ENCODE measurements around the gene CHPT1.

The CHPT1 gene

GRCh38 chr12:101686176-101686575 lies 11.3 kb upstream of the CHPT1 start:
- DNase-seq = no peak

GRCh38 chr12:101690544-101691098 lies 6.8 kb upstream of the CHPT1 start:
- no peak for DNase-seq

GRCh38 chr12:101691503-101692096 lies 5.8 kb upstream of the CHPT1 start:
- no peak for DNase-seq

- DNase-seq = no peak
Observed at GRCh38 chr12:101694297-101694848, 3.1 kb upstream of the CHPT1 start.

- DNase-seq = no peak
Observed at GRCh38 chr12:101694986-101695385, 2.5 kb upstream of the CHPT1 start.

GRCh38 chr12:101695706-101696105 lies 1.7 kb upstream of the CHPT1 start:
- DNase-seq = no peak

- DNase-seq = no peak
Observed at GRCh38 chr12:101696251-101697196, 916 bp upstream of the CHPT1 start.

- peak; percentile 63 for DNase-seq
Observed at GRCh38 chr12:101697930-101698799, 725 bp downstream of the CHPT1 start.

GRCh38 chr12:101698800-101699347 lies 1.4 kb downstream of the CHPT1 start:
- DNase-seq = no peak

- DNase-seq = no peak
Observed at GRCh38 chr12:101700299-101700820, 2.9 kb downstream of the CHPT1 start.

GRCh38 chr12:101703487-101703886 lies 6.0 kb downstream of the CHPT1 start:
- DNase-seq = no peak

GRCh38 chr12:101706403-101706802 lies 9.0 kb downstream of the CHPT1 start:
- DNase-seq = no peak

- DNase-seq = no peak
Observed at GRCh38 chr12:101707131-101707782, 9.8 kb downstream of the CHPT1 start.

GRCh38 chr12:101710288-101710687 lies 12.8 kb downstream of the CHPT1 start:
- DNase-seq = no peak

- no peak for DNase-seq
Observed at GRCh38 chr12:101713059-101713682, 15.7 kb downstream of the CHPT1 start.

- no peak for DNase-seq
Observed at GRCh38 chr12:101713930-101714329, 16.5 kb downstream of the CHPT1 start.

- no peak for DNase-seq
Observed at GRCh38 chr12:101714877-101715444, 17.5 kb downstream of the CHPT1 start.

GRCh38 chr12:101719566-101719965 lies 22.1 kb downstream of the CHPT1 start:
- DNase-seq = no peak

GRCh38 chr12:101720118-101720517 lies 22.7 kb downstream of the CHPT1 start:
- DNase-seq = no peak

GRCh38 chr12:101722392-101722791 lies 25.0 kb downstream of the CHPT1 start:
- DNase-seq = no peak

GRCh38 chr12:101727098-101727497 lies 29.7 kb downstream of the CHPT1 start:
- DNase-seq = no peak

All from activated effector memory CD4-positive, alpha-beta T cell treated with anti-CD3 and anti-CD28 coated beads, Interleukin-2, amount 50 U/mL, for 16 hours (primary cell).